A549 (cell line): ENCODE measurements around the gene DAB2IP. TPM values are rescaled to one million over a fixed set of nuclear protein-coding genes. Genes with fewer than 3 reads are reported as not detected.
A peak's percentile ranks its signal among the peaks of the same experiment; 100 is the strongest.

ENCODE experiments used
- ATAC-seq, 2 experiments: fragments of 200-7000 bp in 1 of 2; fragments of >200 bp in 1 of 2; cut with Nextera tagmentation in 1 of 2; cut with Tn5 transposase in 1 of 2; 3 replicates each; pipeline versions ENCODE4 v1.8.0 to v1.9.1; 2018 to 2020; ENCODE audit warnings: mild to moderate bottlenecking in 1 of 2, moderate library complexity in 1 of 2
- CTCF ChIA-PET: fragments of 300-600 bp; sonication (Branson Sonifier 250); formaldehyde crosslinking; extraction: SDS; loops from one replicate; lab custom pipeline; 2021; ENCODE audit warnings: antibody characterized with exemption, inconsistent platforms; lab: Yijun Ruan, JAX
- POLR2A ChIA-PET: fragments of 350-600 bp; formaldehyde crosslinking; extraction: SDS; loops from one replicate; lab custom pipeline; 2021; ENCODE audit warnings: antibody characterized with exemption, inconsistent platforms; lab: Yijun Ruan, JAX
- DNase-seq, 2 experiments: peaks; one replicate each; pipeline versions ENCODE4 v3.0.0 to v3.0.0-alpha.2; 2011 to 2016; ENCODE audit warnings: low read depth in 1 of 2, low spot score in 1 of 2
- FAIRE-seq: peaks from 2 replicates; lab custom pipeline; 2011; peaks lifted over from hg19 to GRCh38; lab: Jason Lieb, UNC
- H3K27ac ChIP-seq, 2 experiments: fragments of >200 bp; sonication (Bioruptor Twin); formaldehyde crosslinking; 3 replicates each; pipeline ENCODE4 v1.5.1; 2016 to 2017
- H3K4me1 ChIP-seq: fragments of >200 bp; sonication (Bioruptor Twin); formaldehyde crosslinking; 3 replicates; pipeline ENCODE4 v1.6.1; 2016
- H3K4me2 ChIP-seq: fragments of >200 bp; sonication (Bioruptor Twin); formaldehyde crosslinking; 3 replicates; pipeline ENCODE4 v1.6.1; 2016
- H3K4me3 ChIP-seq: fragments of >200 bp; sonication (Bioruptor Twin); formaldehyde crosslinking; 3 replicates; pipeline ENCODE4 v1.5.1; 2016
- H3K9me3 ChIP-seq: fragments of >200 bp; sonication (Bioruptor Twin); formaldehyde crosslinking; 3 replicates; pipeline ENCODE4 v1.6.1; 2016
- BHLHE40 ChIP-seq: IDR thresholded peaks from 2 replicates; pipeline ENCODE4 v1.6.1; 2012; ENCODE audit warnings: low read depth, low read length, inconsistent platforms
- CEBPB ChIP-seq, 2 experiments: fragments of >200 bp in 1 of 2; sonication (Bioruptor Twin) in 1 of 2; formaldehyde crosslinking in 1 of 2; IDR thresholded peaks; 2 replicates each; pipeline ENCODE4 v1.6.1; 2012 to 2016
- EHF ChIP-seq: fragments of 250-450 bp; sonication (Bioruptor Pico); IDR thresholded peaks from 2 replicates; pipeline ENCODE4 v1.5.0; 2020; ENCODE audit warnings: mild to moderate bottlenecking
- EP300 ChIP-seq, 2 experiments: fragments of >200 bp; sonication (Bioruptor Twin); formaldehyde crosslinking; IDR thresholded peaks; 2 replicates in 1 of 2; 3 replicates in 1 of 2; pipeline ENCODE4 v1.6.1; 2016 to 2017
- HEYL ChIP-seq: fragments of 250-450 bp; sonication (Bioruptor Pico); IDR thresholded peaks from 2 replicates; pipeline ENCODE4 v1.8.0; 2021; ENCODE audit warnings: mild to moderate bottlenecking, moderate library complexity
- HOXB13 ChIP-seq: fragments of 250-450 bp; sonication (Bioruptor Pico); IDR thresholded peaks from 2 replicates; pipeline ENCODE4 v1.5.0; 2020; ENCODE audit warnings: low read depth, mild to moderate bottlenecking, moderate library complexity
- JUNB ChIP-seq: fragments of >200 bp; sonication (Bioruptor Twin); formaldehyde crosslinking; IDR thresholded peaks from 2 replicates; pipeline ENCODE4 v1.6.1; 2016
- KDM5A ChIP-seq: fragments of 200-600 bp; sonication (generic); IDR thresholded peaks from 2 replicates; pipeline ENCODE4 v1.6.1; 2016; ENCODE audit warnings: antibody characterized with exemption, mild to moderate bottlenecking
- MAFK ChIP-seq: fragments of 450-650 bp; IDR thresholded peaks from 2 replicates; pipeline ENCODE4 v1.6.1; 2014; ENCODE audit not compliant: partially characterized antibody
- MYC ChIP-seq: IDR thresholded peaks from 2 replicates; pipeline ENCODE4 v1.6.1; 2012; ENCODE audit warnings: mild to moderate bottlenecking, inconsistent platforms, low read length, improper control_type of control experiment, borderline replicate concordance
- PHF8 ChIP-seq: fragments of 200-600 bp; sonication (generic); IDR thresholded peaks from 2 replicates; pipeline ENCODE4 v1.6.1; 2016; ENCODE audit warnings: low read depth, mild to moderate bottlenecking, antibody characterized with exemption, moderate library complexity, borderline replicate concordance
- RFX5 ChIP-seq: fragments of 450-650 bp; IDR thresholded peaks from 2 replicates; pipeline ENCODE4 v1.7.1; 2014; ENCODE audit warnings: antibody characterized with exemption, mild to moderate bottlenecking, moderate library complexity
- SREBF2 ChIP-seq: fragments of 450-650 bp; IDR thresholded peaks from 2 replicates; pipeline ENCODE4 v1.6.1; 2014; ENCODE audit warnings: mild to moderate bottlenecking, moderate library complexity
- TFCP2L1 ChIP-seq: fragments of 250-450 bp; sonication (Bioruptor Pico); IDR thresholded peaks from 2 replicates; pipeline ENCODE4 v1.5.0; 2021; ENCODE audit warnings: mild to moderate bottlenecking
- WGBS: methylation state at CpG from one replicate; pipeline ENCODE4 v1.1.6; 2017; ENCODE audit errors: missing lambda C conversion rate; 5-methylcytosine and 5-hydroxymethylcytosine counted together
- polyA plus RNA-seq, 4 experiments: library from polyadenylated mRNA; depleted of rRNA in 3 of 4; stranded (reverse); fragments of >200 nt; fragmentation: RNase III in 1 of 4; extraction: RNeasy Plus Mini Kit Qiagen cat#74134 plus additional on column Dnase treatment in 1 of 4; gene quantifications; 2 replicates in 3 of 4; 3 replicates in 1 of 4; pipeline ENCODE4 v1.2.3, GENCODE V29; 2011 to 2017
- TF ChIP-seq, protein P1 (sequence below): IDR thresholded peaks from 2 replicates; pipeline ENCODE4 v1.6.1; 2012
- TF ChIP-seq, protein P2 (sequence below): fragments of >200 bp; sonication (Bioruptor Twin); formaldehyde crosslinking; IDR thresholded peaks from 3 replicates; pipeline ENCODE4 v1.5.1; 2016
- TF ChIP-seq, protein P3 (sequence below): fragments of 150-350 bp; IDR thresholded peaks from 2 replicates; pipeline ENCODE4 v1.6.1; 2014; ENCODE audit warnings: low read depth, mild to moderate bottlenecking, low read length

Gene DAB2IP
- polyA plus RNA-seq, 2 of the 4 experiments (the other 2 are of a cell fraction): 9.7 to 13.9 TPM

DNA sequence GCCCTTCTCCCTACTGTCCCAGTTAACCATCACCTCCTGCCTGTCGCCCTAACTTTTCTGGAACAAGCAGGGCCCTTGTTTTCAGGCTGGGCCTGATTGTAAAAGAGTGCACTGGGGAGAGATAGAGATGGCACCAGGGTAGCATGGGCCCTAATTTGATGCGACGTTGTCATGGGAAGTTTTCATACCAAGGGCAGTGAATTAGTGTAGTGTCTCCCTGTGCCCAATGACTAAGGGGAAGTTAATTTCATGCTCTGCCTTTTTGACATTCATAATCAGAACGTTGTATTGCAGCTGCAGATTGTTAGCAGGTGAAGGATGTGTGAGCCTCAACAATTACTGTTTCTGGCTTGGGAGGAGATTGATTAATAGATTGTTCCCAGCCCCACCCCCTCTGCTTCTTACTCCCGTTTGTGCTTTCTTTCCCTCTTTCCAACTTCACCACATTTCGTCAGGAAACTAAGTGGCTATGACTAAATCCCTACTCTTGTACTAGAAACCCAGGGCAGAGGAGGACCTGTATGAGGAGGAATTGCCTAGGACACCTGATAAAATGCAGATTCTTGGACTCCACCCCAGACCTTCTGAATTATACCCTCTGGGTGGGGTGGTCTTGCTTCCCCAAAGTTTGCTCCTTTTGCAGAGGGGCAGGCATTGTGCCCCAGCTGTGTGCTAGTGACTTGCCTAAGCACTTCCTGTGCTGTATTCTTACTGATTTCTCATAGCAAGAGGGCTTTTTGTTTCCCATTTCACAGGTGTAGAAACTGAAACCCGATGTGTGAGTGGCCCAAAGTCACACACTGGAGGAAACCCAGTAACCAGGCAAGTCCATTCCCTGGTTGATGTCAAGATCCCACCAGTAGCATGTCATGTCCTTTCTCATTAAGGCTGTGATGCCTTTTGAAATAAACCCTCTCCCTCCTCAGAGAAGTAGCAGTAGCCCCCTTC is 56.3 kb downstream of the DAB2IP start:
- H3K4me1 ChIP-seq: no peaks in the 10 kb centered on the region
- no peak for ATAC-seq
- no peak for DNase-seq
- FAIRE-seq: no peak
- no peak overlapping the region for H3K4me2 ChIP-seq
- ChIA-PET CTCF (interaction anchor here (1.0 to 2.0 kb wide), 3 partner anchors 21 to 1111 kb away, joined by 3 to 7 read pairs (median 6); no protein-coding TSS in a partner anchor), POLR2A (no interaction called here)
- 68% methylated on average over 7 of the region's 7 CpGs for WGBS
- no peak overlapping the region for H3K4me3 ChIP-seq
- no peaks in the 10 kb centered on the region for H3K9me3 ChIP-seq
- H3K27ac ChIP-seq: no peak overlapping the region
- TF ChIP-seq MAFK (no peak), RFX5 (no peak), HEYL (CRISPR knock-in tag) (no peak)
- TF ChIP-seq, protein P1, sequence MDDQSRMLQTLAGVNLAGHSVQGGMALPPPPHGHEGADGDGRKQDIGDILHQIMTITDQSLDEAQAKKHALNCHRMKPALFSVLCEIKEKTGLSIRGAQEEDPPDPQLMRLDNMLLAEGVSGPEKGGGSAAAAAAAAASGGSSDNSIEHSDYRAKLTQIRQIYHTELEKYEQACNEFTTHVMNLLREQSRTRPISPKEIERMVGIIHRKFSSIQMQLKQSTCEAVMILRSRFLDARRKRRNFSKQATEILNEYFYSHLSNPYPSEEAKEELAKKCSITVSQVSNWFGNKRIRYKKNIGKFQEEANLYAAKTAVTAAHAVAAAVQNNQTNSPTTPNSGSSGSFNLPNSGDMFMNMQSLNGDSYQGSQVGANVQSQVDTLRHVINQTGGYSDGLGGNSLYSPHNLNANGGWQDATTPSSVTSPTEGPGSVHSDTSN: no peak
- TF ChIP-seq, all 56 proteins: peak for 0

DNA sequence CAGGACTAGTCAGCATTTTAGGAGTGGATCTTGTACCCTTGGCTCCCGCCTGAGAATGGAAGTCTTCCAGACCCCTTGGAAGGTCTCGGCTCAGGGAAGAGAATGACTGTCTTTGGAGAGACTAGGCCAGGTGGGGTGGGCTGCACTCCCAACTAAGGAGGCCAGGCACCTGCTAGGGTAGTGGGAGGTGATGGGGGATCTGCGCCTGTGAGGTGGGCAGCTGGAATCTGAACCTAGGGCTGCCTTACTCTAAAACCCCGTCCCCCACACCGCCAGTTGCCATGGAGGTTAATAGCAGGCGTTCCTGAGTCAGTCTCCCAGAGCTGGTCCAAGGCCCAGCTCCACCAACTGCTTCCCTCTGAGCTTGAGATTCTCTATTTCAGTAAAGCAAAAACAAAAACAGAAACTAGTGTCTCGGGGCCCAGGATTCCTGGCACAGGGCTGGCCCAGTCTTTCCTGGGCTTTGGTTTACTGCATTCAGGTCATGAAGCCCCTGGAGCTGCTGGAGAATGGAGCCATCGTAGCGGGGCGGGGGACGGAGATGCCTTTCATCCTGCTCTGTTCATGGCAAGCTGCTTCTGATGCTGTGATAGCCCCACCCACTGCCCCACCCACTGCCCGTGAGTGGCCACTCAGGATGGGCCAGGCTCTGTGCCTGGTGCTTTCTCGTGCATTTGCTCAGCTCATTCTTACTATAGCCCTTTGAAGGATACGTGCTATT is 57.5 kb downstream of the DAB2IP start:
- H3K4me3 ChIP-seq: no peak overlapping the region
- POLR2A ChIA-PET: interaction anchor here (0.7 kb wide), 1 partner anchor 30 kb away, joined by 3 read pairs; no protein-coding TSS in a partner anchor
- no peaks in the 10 kb centered on the region for H3K4me1 ChIP-seq

DNA sequence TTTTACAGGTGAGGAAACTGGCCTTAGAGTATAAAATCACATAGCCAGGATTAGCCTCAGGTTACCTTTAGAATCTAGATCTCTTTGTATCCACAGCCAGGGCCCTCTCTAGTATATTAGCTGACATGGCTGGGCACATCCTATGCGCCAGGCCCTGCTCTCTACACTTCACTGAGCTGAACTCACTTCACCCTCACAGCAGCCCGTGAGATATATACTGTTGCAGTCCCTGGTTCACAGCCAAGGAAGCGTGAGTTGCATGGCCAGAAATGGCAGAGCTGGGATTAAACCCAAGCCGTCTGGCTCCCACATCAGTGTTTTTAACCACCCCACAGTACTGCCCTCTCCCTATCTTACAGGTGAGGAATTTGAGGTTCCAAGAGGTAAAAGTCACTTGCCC is 58.4 kb downstream of the DAB2IP start:
- no peaks in the 10 kb centered on the region for H3K9me3 ChIP-seq
- no peak overlapping the region for H3K27ac ChIP-seq
- no peak overlapping the region for H3K4me3 ChIP-seq
- ATAC-seq (no peak), FAIRE-seq (no peak), DNase-seq (no peak)
- H3K4me1 ChIP-seq: no peaks in the 10 kb centered on the region
- ChIA-PET CTCF (interaction anchor here (0.5 to 1.6 kb wide), 5 partner anchors 10 to 245 kb away, joined by 4 to 7 read pairs (median 4); no protein-coding TSS in a partner anchor), POLR2A (no interaction called here)
- H3K4me2 ChIP-seq: no peak overlapping the region
- WGBS: 90% methylated on average over 4 of the region's 4 CpGs
- no peak for TF ChIP-seq HOXB13 (CRISPR knock-in tag)
- no peak for TF ChIP-seq TFCP2L1 (CRISPR knock-in tag)
- TF ChIP-seq MAFK: no peak
- TF ChIP-seq, protein P2, sequence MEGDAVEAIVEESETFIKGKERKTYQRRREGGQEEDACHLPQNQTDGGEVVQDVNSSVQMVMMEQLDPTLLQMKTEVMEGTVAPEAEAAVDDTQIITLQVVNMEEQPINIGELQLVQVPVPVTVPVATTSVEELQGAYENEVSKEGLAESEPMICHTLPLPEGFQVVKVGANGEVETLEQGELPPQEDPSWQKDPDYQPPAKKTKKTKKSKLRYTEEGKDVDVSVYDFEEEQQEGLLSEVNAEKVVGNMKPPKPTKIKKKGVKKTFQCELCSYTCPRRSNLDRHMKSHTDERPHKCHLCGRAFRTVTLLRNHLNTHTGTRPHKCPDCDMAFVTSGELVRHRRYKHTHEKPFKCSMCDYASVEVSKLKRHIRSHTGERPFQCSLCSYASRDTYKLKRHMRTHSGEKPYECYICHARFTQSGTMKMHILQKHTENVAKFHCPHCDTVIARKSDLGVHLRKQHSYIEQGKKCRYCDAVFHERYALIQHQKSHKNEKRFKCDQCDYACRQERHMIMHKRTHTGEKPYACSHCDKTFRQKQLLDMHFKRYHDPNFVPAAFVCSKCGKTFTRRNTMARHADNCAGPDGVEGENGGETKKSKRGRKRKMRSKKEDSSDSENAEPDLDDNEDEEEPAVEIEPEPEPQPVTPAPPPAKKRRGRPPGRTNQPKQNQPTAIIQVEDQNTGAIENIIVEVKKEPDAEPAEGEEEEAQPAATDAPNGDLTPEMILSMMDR: no peak
- TF ChIP-seq EP300 (IDR thresholded peaks at IDR 0.05): no peak

More for the DNA sequence above, 57.5 kb downstream of the DAB2IP start:
- Histone ChIP-seq H3K4me2 (no peak overlapping the region), H3K27ac (no peak overlapping the region), H3K9me3 (no peaks in the 10 kb centered on the region)
- WGBS: 79% methylated on average over 14 of the region's 14 CpGs
- peak in 1 of 2 experiments; percentile 78; a peak in 3 of 6 replicates for ATAC-seq
- no peak for FAIRE-seq
- TF ChIP-seq SREBF2 (no peak), BHLHE40 (no peak), CEBPB (IDR thresholded peaks at IDR 0.05) (no peak), MAFK (peak; percentile 25)
- CTCF ChIA-PET: interaction anchor here (0.5 to 2.0 kb wide), 8 partner anchors 9 to 1110 kb away, joined by 3 to 7 read pairs (median 4); no protein-coding TSS in a partner anchor
- DNase-seq: no peak

DNA sequence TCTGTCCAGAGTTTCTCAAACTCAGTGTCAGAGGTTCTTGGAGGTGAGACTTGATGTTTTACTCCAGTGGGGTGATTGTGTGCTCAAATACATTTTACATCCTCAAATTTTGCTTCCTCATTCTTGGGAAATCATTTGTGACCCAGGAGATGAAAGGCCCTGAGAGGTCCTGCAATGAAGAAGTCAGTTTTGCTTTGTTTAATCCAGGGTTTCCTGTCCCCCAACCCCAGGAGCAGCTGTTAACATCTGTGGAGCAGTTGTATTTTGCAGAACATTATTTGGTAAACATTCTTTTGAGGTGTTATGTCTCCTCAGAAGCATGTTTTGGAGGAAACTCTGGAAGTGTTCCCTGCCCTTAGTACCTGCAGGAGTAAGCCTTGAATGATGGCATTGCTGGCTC is 59.8 kb downstream of the DAB2IP start:
- POLR2A ChIA-PET: no interaction called here
- CTCF ChIA-PET: interaction anchor here (1.1 to 1.2 kb wide), 2 partner anchors 11 to 15 kb away, joined by 3 read pairs; no protein-coding TSS in a partner anchor
- Histone ChIP-seq H3K4me3 (no peak overlapping the region), H3K4me1 (no peaks in the 10 kb centered on the region), H3K4me2 (no peak overlapping the region), H3K27ac (no peak overlapping the region), H3K9me3 (no peaks in the 10 kb centered on the region)
- no peak for ATAC-seq
- no peak for FAIRE-seq
- no peak for TF ChIP-seq PHF8
- TF ChIP-seq KDM5A: no peak
- no peak for TF ChIP-seq EHF (CRISPR knock-in tag)
- no peak for TF ChIP-seq JUNB
- TF ChIP-seq, protein P3, sequence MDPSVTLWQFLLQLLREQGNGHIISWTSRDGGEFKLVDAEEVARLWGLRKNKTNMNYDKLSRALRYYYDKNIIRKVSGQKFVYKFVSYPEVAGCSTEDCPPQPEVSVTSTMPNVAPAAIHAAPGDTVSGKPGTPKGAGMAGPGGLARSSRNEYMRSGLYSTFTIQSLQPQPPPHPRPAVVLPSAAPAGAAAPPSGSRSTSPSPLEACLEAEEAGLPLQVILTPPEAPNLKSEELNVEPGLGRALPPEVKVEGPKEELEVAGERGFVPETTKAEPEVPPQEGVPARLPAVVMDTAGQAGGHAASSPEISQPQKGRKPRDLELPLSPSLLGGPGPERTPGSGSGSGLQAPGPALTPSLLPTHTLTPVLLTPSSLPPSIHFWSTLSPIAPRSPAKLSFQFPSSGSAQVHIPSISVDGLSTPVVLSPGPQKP: no peak
- no peak for TF ChIP-seq TFCP2L1 (CRISPR knock-in tag)
- no peak for TF ChIP-seq MYC
- no peak for DNase-seq
